Measurements from ENCODE around the gene JSRP1. TPM values are rescaled to one million over a fixed set of nuclear protein-coding genes. Genes with fewer than 3 reads are reported as not detected.

JSRP1 gene
- under 1 TPM; 0.56 to 0.58 TPM for total RNA-seq
- polyA plus RNA-seq (2013, experiment 1 of 2): 0.81 TPM
- polyA plus RNA-seq (2013, experiment 2 of 2): 4.3 TPM
- 0 to 2.3 (median 0.72) reads per million in 172 experiments for total RNA-seq

GRCh38 chr19:2255982-2256685 lies at the start of gene JSRP1:
Gene JSRP1, minus strand, starts transcription at chr19:2256417. Its CDS starts 1,103 bp downstream, at chr19:2255314.
- POLR2A ChIA-PET: interaction anchor here (1.4 to 11.6 kb wide), 2 partner anchors 15 to 16 kb away, joined by 3 to 195 read pairs; no protein-coding TSS in a partner anchor
- Histone ChIP-seq H3K27ac (ENCODE audit: low read depth in 1 of 2, low read length in 2 of 2) (no peak within 1 kb of the TSS), H3K27me3 (ENCODE audit: control insufficient read depth in 1 of 2, insufficient read depth in 2 of 2, low read length in 2 of 2) (peaks cover 14 to 15% of the 10 kb centered on the region in 2 experiments), H3K4me1 (ENCODE audit: insufficient read depth, low read length) (peaks cover 77% of the 10 kb centered on the region), H3K36me3 (ENCODE audit: insufficient read depth, low read length) (no peaks in the 10 kb centered on the region), H3K9me3 (ENCODE audit: control insufficient read depth in 1 of 2, insufficient read depth in 1 of 2, low read length in 2 of 2) (peaks cover 0 to 6% of the 10 kb centered on the region in 2 experiments), H3K4me3 (ENCODE audit: low read length) (no peak within 1 kb of the TSS)
- TF ChIP-seq CTCF (IDR thresholded peaks at IDR 0.05): no peak
- intact Hi-C loops (cut with DNase I, micrococcal nuclease): no loop called here
- no peaks in the 10 kb centered on the region for H3K9me3 Mint-ChIP-seq
- no peaks in the 10 kb centered on the region for H3K27me3 Mint-ChIP-seq
- peaks cover 33% of the 10 kb centered on the region for H3K4me1 Mint-ChIP-seq (ENCODE audit: low read depth)
- CTCF ChIA-PET: no interaction called here
- peak within 1 kb of the TSS; percentile 98 for H3K27ac Mint-ChIP-seq
- no peaks in the 10 kb centered on the region for H3K36me3 Mint-ChIP-seq (ENCODE audit: low read depth)
- peak within 1 kb of the TSS; percentile 11 for H3K4me3 Mint-ChIP-seq
- peak in 1 of 14 experiments; percentile 60 for DNase-seq
- no peak for ATAC-seq (ENCODE audit: poor library complexity)

- Mint-ChIP-seq H3K9me3 (no peaks in the 10 kb centered on the region), H3K27ac (no peak overlapping the region), H3K4me3 (no peak overlapping the region), H3K36me3 (ENCODE audit: low read depth) (no peaks in the 10 kb centered on the region), H3K4me1 (ENCODE audit: low read depth) (peaks cover 12% of the 10 kb centered on the region), H3K27me3 (peaks cover 67% of the 10 kb centered on the region)
- ChIA-PET CTCF (no interaction called here), POLR2A (interaction anchor here (0.6 kb wide), 1 partner anchor 27 kb away, joined by 3 read pairs; no protein-coding TSS in a partner anchor)
- Histone ChIP-seq H3K36me3 (ENCODE audit: insufficient read depth, low read length) (no peaks in the 10 kb centered on the region), H3K27ac (ENCODE audit: low read depth in 1 of 2, low read length in 2 of 2) (no peak overlapping the region), H3K4me1 (ENCODE audit: insufficient read depth, low read length) (peaks cover 29% of the 10 kb centered on the region), H3K4me3 (ENCODE audit: low read length) (no peak overlapping the region), H3K9me3 (ENCODE audit: control insufficient read depth in 1 of 2, insufficient read depth in 1 of 2, low read length in 2 of 2) (peaks cover 0 to 31% of the 10 kb centered on the region in 2 experiments), H3K27me3 (ENCODE audit: control insufficient read depth in 1 of 2, insufficient read depth in 2 of 2, low read length in 2 of 2) (peaks cover 54 to 62% of the 10 kb centered on the region in 2 experiments)
- intact Hi-C loops (cut with DNase I, micrococcal nuclease): no loop called here
- DNase-seq (no peak), ATAC-seq (ENCODE audit: poor library complexity) (no peak)
- no peak for TF ChIP-seq CTCF (IDR thresholded peaks at IDR 0.05)
Observed at GRCh38 chr19:2305452-2306280, 49.4 kb upstream of the JSRP1 start.

GRCh38 chr19:2303211-2303798 lies 47.1 kb upstream of the JSRP1 start:
- CTCF ChIA-PET: no interaction called here

More at GRCh38 chr19:2303211-2303798, 47.1 kb upstream of the JSRP1 start:
- intact Hi-C loops (cut with DNase I, micrococcal nuclease): no loop called here
- TF ChIP-seq CTCF (IDR thresholded peaks at IDR 0.05): no peak
- peak overlapping the region; percentile 54 for H3K4me3 Mint-ChIP-seq
- peak overlapping the region; percentile 9 for H3K27ac Mint-ChIP-seq
- DNase-seq: peak in 1 of 14 experiments; percentile 26
- H3K4me1 Mint-ChIP-seq (ENCODE audit: low read depth): peaks cover 7% of the 10 kb centered on the region
- no peaks in the 10 kb centered on the region for H3K9me3 Mint-ChIP-seq
- peaks cover 43% of the 10 kb centered on the region for H3K27me3 Mint-ChIP-seq
- no peaks in the 10 kb centered on the region for H3K36me3 Mint-ChIP-seq (ENCODE audit: low read depth)
- H3K4me1 ChIP-seq (ENCODE audit: insufficient read depth, low read length): peaks cover 26% of the 10 kb centered on the region
- peak; percentile 15 for ATAC-seq (ENCODE audit: poor library complexity)
- peaks cover 37 to 39% of the 10 kb centered on the region in 2 experiments for H3K27me3 ChIP-seq (ENCODE audit: control insufficient read depth in 1 of 2, insufficient read depth in 2 of 2, low read length in 2 of 2)
- no peak overlapping the region for H3K4me3 ChIP-seq (ENCODE audit: low read length)
- H3K27ac ChIP-seq (ENCODE audit: low read depth in 1 of 2, low read length in 2 of 2): no peak overlapping the region
- POLR2A ChIA-PET: interaction anchor here (0.8 to 0.9 kb wide), 5 partner anchors 8 to 68 kb away, joined by 3 to 5 read pairs (median 3); partner anchors contain the start of gene PLEKHJ1
- H3K36me3 ChIP-seq (ENCODE audit: insufficient read depth, low read length): no peaks in the 10 kb centered on the region
- peaks cover 0 to 20% of the 10 kb centered on the region in 2 experiments for H3K9me3 ChIP-seq (ENCODE audit: control insufficient read depth in 1 of 2, insufficient read depth in 1 of 2, low read length in 2 of 2)

Data from CD4-positive, alpha-beta T cell (primary cell).